Measurements from ENCODE around the gene LRRC7. TPM values are rescaled to one million over a fixed set of nuclear protein-coding genes. Genes with fewer than 3 reads are reported as not detected.

The LRRC7 gene
- total and polyA plus RNA-seq, 2 experiments from 2014 or later = 1.2 TPM; not detected in 1

DNA sequence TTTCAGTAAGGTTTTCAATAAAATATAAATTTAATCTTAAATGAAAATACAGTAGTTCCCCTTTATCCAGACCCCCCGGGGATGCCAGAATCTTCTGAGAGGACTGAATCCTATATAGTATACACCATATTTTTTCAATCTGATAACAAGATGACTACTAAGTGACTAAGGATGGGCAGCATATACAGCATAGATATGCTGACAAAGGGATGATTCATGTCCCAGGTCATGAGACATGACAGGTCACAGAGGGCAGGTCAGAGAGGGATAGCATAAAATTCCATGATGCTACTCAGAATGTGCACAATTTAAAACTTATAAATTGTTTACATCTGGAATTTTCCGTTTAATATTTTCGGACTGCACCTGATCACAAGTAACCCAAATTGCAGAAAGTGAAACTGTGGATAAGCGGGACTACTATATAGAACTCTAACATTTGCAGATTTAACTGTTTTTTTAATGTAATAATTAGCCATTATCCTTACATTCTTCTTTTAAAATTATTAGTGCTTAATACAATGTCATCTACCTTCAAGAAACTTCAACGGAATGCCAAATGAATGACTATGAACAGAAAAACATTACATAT lies 588.9 kb downstream of the LRRC7 start:
- TF ChIP-seq ZNF114 (CRISPR knock-in tag; IDR thresholded peaks at IDR 0.05) = no peak
- no peak for TF ChIP-seq ZNF331 (CRISPR knock-in tag; IDR thresholded peaks at IDR 0.05; ENCODE audit: low read depth)
- no peak for TF ChIP-seq CREB1 (CRISPR knock-in tag; IDR thresholded peaks at IDR 0.05; ENCODE audit: low read depth)
- TF ChIP-seq, protein P1, sequence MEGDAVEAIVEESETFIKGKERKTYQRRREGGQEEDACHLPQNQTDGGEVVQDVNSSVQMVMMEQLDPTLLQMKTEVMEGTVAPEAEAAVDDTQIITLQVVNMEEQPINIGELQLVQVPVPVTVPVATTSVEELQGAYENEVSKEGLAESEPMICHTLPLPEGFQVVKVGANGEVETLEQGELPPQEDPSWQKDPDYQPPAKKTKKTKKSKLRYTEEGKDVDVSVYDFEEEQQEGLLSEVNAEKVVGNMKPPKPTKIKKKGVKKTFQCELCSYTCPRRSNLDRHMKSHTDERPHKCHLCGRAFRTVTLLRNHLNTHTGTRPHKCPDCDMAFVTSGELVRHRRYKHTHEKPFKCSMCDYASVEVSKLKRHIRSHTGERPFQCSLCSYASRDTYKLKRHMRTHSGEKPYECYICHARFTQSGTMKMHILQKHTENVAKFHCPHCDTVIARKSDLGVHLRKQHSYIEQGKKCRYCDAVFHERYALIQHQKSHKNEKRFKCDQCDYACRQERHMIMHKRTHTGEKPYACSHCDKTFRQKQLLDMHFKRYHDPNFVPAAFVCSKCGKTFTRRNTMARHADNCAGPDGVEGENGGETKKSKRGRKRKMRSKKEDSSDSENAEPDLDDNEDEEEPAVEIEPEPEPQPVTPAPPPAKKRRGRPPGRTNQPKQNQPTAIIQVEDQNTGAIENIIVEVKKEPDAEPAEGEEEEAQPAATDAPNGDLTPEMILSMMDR (conservative IDR thresholded peaks at IDR 0.05; ENCODE audit: low read depth in 2 of 2) = no peak
- TF ChIP-seq STAT1 (IDR thresholded peaks at IDR 0.05; ENCODE audit: unreplicated experiment) = no peak
- no peak for TF ChIP-seq EZH2phosphoT487 (IDR thresholded peaks at IDR 0.05; ENCODE audit: unreplicated experiment)
- TF ChIP-seq, protein P2, sequence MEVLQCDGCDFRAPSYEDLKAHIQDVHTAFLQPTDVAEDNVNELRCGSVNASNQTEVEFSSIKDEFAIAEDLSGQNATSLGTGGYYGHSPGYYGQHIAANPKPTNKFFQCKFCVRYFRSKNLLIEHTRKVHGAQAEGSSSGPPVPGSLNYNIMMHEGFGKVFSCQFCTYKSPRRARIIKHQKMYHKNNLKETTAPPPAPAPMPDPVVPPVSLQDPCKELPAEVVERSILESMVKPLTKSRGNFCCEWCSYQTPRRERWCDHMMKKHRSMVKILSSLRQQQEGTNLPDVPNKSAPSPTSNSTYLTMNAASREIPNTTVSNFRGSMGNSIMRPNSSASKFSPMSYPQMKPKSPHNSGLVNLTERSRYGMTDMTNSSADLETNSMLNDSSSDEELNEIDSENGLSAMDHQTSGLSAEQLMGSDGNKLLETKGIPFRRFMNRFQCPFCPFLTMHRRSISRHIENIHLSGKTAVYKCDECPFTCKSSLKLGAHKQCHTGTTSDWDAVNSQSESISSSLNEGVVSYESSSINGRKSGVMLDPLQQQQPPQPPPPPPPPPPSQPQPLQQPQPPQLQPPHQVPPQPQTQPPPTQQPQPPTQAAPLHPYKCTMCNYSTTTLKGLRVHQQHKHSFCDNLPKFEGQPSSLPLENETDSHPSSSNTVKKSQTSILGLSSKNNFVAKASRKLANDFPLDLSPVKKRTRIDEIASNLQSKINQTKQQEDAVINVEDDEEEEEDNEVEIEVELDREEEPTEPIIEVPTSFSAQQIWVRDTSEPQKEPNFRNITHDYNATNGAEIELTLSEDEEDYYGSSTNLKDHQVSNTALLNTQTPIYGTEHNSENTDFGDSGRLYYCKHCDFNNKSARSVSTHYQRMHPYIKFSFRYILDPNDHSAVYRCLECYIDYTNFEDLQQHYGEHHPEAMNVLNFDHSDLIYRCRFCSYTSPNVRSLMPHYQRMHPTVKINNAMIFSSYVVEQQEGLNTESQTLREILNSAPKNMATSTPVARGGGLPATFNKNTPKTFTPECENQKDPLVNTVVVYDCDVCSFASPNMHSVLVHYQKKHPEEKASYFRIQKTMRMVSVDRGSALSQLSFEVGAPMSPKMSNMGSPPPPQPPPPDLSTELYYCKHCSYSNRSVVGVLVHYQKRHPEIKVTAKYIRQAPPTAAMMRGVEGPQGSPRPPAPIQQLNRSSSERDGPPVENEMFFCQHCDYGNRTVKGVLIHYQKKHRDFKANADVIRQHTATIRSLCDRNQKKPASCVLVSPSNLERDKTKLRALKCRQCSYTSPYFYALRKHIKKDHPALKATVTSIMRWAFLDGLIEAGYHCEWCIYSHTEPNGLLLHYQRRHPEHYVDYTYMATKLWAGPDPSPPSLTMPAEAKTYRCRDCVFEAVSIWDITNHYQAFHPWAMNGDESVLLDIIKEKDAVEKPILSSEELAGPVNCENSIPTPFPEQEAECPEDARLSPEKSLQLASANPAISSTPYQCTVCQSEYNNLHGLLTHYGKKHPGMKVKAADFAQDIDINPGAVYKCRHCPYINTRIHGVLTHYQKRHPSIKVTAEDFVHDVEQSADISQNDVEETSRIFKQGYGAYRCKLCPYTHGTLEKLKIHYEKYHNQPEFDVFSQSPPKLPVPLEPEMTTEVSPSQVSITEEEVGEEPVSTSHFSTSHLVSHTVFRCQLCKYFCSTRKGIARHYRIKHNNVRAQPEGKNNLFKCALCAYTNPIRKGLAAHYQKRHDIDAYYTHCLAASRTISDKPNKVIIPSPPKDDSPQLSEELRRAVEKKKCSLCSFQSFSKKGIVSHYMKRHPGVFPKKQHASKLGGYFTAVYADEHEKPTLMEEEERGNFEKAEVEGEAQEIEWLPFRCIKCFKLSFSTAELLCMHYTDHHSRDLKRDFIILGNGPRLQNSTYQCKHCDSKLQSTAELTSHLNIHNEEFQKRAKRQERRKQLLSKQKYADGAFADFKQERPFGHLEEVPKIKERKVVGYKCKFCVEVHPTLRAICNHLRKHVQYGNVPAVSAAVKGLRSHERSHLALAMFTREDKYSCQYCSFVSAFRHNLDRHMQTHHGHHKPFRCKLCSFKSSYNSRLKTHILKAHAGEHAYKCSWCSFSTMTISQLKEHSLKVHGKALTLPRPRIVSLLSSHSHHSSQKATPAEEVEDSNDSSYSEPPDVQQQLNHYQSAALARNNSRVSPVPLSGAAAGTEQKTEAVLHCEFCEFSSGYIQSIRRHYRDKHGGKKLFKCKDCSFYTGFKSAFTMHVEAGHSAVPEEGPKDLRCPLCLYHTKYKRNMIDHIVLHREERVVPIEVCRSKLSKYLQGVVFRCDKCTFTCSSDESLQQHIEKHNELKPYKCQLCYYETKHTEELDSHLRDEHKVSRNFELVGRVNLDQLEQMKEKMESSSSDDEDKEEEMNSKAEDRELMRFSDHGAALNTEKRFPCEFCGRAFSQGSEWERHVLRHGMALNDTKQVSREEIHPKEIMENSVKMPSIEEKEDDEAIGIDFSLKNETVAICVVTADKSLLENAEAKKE (CRISPR knock-in tag; IDR thresholded peaks at IDR 0.05) = no peak
- TF ChIP-seq, protein P3, sequence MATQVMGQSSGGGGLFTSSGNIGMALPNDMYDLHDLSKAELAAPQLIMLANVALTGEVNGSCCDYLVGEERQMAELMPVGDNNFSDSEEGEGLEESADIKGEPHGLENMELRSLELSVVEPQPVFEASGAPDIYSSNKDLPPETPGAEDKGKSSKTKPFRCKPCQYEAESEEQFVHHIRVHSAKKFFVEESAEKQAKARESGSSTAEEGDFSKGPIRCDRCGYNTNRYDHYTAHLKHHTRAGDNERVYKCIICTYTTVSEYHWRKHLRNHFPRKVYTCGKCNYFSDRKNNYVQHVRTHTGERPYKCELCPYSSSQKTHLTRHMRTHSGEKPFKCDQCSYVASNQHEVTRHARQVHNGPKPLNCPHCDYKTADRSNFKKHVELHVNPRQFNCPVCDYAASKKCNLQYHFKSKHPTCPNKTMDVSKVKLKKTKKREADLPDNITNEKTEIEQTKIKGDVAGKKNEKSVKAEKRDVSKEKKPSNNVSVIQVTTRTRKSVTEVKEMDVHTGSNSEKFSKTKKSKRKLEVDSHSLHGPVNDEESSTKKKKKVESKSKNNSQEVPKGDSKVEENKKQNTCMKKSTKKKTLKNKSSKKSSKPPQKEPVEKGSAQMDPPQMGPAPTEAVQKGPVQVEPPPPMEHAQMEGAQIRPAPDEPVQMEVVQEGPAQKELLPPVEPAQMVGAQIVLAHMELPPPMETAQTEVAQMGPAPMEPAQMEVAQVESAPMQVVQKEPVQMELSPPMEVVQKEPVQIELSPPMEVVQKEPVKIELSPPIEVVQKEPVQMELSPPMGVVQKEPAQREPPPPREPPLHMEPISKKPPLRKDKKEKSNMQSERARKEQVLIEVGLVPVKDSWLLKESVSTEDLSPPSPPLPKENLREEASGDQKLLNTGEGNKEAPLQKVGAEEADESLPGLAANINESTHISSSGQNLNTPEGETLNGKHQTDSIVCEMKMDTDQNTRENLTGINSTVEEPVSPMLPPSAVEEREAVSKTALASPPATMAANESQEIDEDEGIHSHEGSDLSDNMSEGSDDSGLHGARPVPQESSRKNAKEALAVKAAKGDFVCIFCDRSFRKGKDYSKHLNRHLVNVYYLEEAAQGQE (IDR thresholded peaks at IDR 0.05; ENCODE audit: unreplicated experiment) = no peak
- no peak for TF ChIP-seq JUNB (IDR thresholded peaks at IDR 0.05; ENCODE audit: unreplicated experiment)
- TF ChIP-seq NANOG (IDR thresholded peaks at IDR 0.05; ENCODE audit: borderline replicate concordance) = no peak
- TF ChIP-seq, protein P4, sequence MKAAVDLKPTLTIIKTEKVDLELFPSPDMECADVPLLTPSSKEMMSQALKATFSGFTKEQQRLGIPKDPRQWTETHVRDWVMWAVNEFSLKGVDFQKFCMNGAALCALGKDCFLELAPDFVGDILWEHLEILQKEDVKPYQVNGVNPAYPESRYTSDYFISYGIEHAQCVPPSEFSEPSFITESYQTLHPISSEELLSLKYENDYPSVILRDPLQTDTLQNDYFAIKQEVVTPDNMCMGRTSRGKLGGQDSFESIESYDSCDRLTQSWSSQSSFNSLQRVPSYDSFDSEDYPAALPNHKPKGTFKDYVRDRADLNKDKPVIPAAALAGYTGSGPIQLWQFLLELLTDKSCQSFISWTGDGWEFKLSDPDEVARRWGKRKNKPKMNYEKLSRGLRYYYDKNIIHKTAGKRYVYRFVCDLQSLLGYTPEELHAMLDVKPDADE (IDR thresholded peaks at IDR 0.05) = no peak
- no peak for TF ChIP-seq POLR2AphosphoS5 (IDR thresholded peaks at IDR 0.05; ENCODE audit: low read depth)
- TF ChIP-seq EZH2 (IDR thresholded peaks at IDR 0.05; ENCODE audit: low read depth, unreplicated experiment) = no peak
- H3K4me3 ChIP-seq = no peak overlapping the region
- H3K27ac ChIP-seq (ENCODE audit: low read depth) = no peak overlapping the region
- peaks cover 13% of the 10 kb centered on the region; the same call in 2 of the 3 replicates for H3K36me3 Mint-ChIP-seq (ENCODE audit: low read depth)
- peaks cover 2% of the 10 kb centered on the region for H3K27me3 Mint-ChIP-seq (ENCODE audit: insufficient read depth, low read depth, poor library complexity)
- H2AFZ ChIP-seq = no peak overlapping the region
- no peaks in the 10 kb centered on the region for H3K27me3 ChIP-seq (ENCODE audit: insufficient read depth)
- H3K9me2 ChIP-seq (ENCODE audit: insufficient read depth) = no peaks in the 10 kb centered on the region
- no peaks in the 10 kb centered on the region for H3F3A ChIP-seq (replicated peaks; ENCODE audit: low read depth)
- H3K27ac Mint-ChIP-seq = no peak overlapping the region
- no peak overlapping the region for H3K4me2 ChIP-seq
- no peaks in the 10 kb centered on the region for H4K20me1 ChIP-seq (replicated peaks; ENCODE audit: insufficient read depth)
- no peaks in the 10 kb centered on the region for H3K36me3 ChIP-seq (ENCODE audit: insufficient read depth)
- H3K4me3 Mint-ChIP-seq = no peak overlapping the region
- no peaks in the 10 kb centered on the region for H3K9me3 Mint-ChIP-seq
- H3K4me1 ChIP-seq (ENCODE audit: insufficient read depth) = no peaks in the 10 kb centered on the region
- no peaks in the 10 kb centered on the region for H3K79me2 ChIP-seq (replicated peaks; ENCODE audit: insufficient read depth)
- no peak for DNase-seq (ENCODE audit: low spot score)
- ATAC-seq = no peak
- no peaks in the 10 kb centered on the region; the same call in 2 of the 3 replicates for H3K4me1 Mint-ChIP-seq
